AG10803 (cell line): ENCODE results near the gene FBXO24.

Experiments
- DNase-seq: peaks from one replicate; pipeline ENCODE4 v3.0.0; 2010; ENCODE audit warnings: low read depth
- H3K4me3 ChIP-seq: 2 replicates; pipeline ENCODE4 v1.5.1; 2011; ENCODE audit warnings: mild to moderate bottlenecking, low read length, control low read depth
- CTCF ChIP-seq: conservative IDR thresholded peaks from 2 replicates; pipeline ENCODE4 v1.5.1; 2011; ENCODE audit warnings: mild to moderate bottlenecking, low read length, control low read depth, inconsistent platforms

The FBXO24 gene

GRCh38 chr7:100607111-100607510, 21.0 kb downstream of the FBXO24 start:
- no peak for DNase-seq
- no peak overlapping the region for H3K4me3 ChIP-seq
- TF ChIP-seq CTCF: no peak

- H3K4me3 ChIP-seq: no peak overlapping the region
- TF ChIP-seq CTCF: no peak
- no peak for DNase-seq
Observed at GRCh38 chr7:100609958-100610357, 23.8 kb downstream of the FBXO24 start.

- TF ChIP-seq CTCF: no peak
- DNase-seq: peak; percentile 99
- peak within 1 kb of the TSS; percentile 69 for H3K4me3 ChIP-seq
Observed at GRCh38 chr7:100611983-100612729, 26.0 kb downstream of the FBXO24 start, which contains the start of gene MOSPD3. Gene MOSPD3, plus strand, starts transcription at chr7:100612540. Its CDS starts 252 bp downstream, at chr7:100612792.

GRCh38 chr7:100612730-100613390, 26.7 kb downstream of the FBXO24 start:
- TF ChIP-seq CTCF: no peak
- peak overlapping the region; percentile 69 for H3K4me3 ChIP-seq
- no peak for DNase-seq

DNA sequence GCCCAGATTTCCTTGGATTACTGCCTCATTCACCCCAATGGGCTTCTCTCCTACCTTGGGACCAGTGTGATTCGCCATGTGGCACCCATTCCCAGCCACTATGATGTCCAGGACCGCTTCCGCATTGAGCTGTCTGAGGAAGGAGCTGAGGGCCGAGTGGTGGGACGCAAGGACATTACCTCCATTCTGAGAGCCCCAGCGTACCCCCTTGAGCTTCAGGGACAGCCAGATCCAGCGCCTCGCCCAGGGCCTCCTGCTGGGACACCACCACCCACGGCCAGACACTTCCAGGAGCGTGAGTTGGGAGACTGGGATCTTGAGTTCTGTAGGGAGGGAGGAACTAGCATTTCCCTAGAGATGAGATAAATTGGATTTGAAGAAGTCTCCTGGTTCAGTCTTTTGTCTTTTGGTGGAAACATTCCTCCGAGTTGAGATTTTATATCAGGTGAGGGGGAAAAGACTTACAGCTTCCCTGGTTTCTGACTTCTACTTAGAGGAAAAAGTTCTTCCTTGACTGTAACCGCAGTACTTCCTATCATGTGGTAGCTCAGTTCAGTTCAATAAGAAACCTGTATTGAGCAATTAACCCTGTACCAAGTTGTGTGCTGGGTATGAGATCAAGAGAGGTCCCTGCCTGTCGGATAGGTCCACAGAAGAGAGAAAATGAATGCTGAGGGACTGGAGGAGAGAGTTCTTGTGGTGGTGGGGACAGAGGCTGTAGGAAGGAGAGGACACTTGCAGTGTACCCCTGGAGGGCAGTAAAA, 27.5 kb downstream of the FBXO24 start:
- TF ChIP-seq CTCF: no peak
- H3K4me3 ChIP-seq: peak overlapping the region; percentile 69
- DNase-seq: no peak

GRCh38 chr7:100614308-100614861, 28.3 kb downstream of the FBXO24 start:
- no peak for TF ChIP-seq CTCF
- no peak for DNase-seq
- H3K4me3 ChIP-seq: no peak overlapping the region
